HL-60/S4 treated with phorbol 12-myristate 13-acetate at 8.2 ng/mL for 4 days and 3 days (cell line): ENCODE data around the gene SORBS2.
"Not testable (repeated sequence)": the region's sequence is repeated elsewhere in the genome, so short reads cannot be mapped to it uniquely, and the experiment has no call there.

Experiments used
- in situ Hi-C: fragments of 300-500 bp; cut with MboI; formaldehyde crosslinking; loops from 2 replicates; pipeline ENCODE4 v1.15.0; 2022; ENCODE audit warnings: low sequenced_read_pairs

The SORBS2 gene

GRCh38 chr4:185811509-185812364, at the start of gene SORBS2:
TSS of gene SORBS2 (minus strand) at chr4:185812194. CDS start at chr4:185690571, 121,623 bp downstream.
- in situ Hi-C loops: no loop called here

- in situ Hi-C loops: no loop called here
These were observed 47.1 kb upstream of the SORBS2 start for GRCh38 chr4:185859111-185859510.

- in situ Hi-C loops: not testable (repeated sequence)
These were observed 45.6 kb upstream of the SORBS2 start for GRCh38 chr4:185857561-185857960.

GRCh38 chr4:185853841-185854240, 41.8 kb upstream of the SORBS2 start:
- in situ Hi-C loops: no loop called here

- in situ Hi-C loops: no loop called here
These were observed 41.0 kb upstream of the SORBS2 start for GRCh38 chr4:185852961-185853360.

GRCh38 chr4:185849664-185850550, 37.9 kb upstream of the SORBS2 start:
- in situ Hi-C loops: no loop called here

- in situ Hi-C loops: no loop called here
These were observed 35.5 kb upstream of the SORBS2 start for GRCh38 chr4:185847352-185848097.

- in situ Hi-C loops: no loop called here
These were observed 34.6 kb upstream of the SORBS2 start for GRCh38 chr4:185846505-185847150.

- in situ Hi-C loops: no loop called here
These were observed 34.0 kb upstream of the SORBS2 start for GRCh38 chr4:185845966-185846365.

GRCh38 chr4:185841451-185841850, 29.5 kb upstream of the SORBS2 start:
- in situ Hi-C loops: no loop called here

- in situ Hi-C loops: no loop called here
These were observed 29.0 kb upstream of the SORBS2 start for GRCh38 chr4:185840953-185841352.

- in situ Hi-C loops: no loop called here
These were observed 28.2 kb upstream of the SORBS2 start for GRCh38 chr4:185840201-185840600.

- in situ Hi-C loops: no loop called here
These were observed 27.8 kb upstream of the SORBS2 start for GRCh38 chr4:185839770-185840169.

GRCh38 chr4:185839194-185839712, 27.3 kb upstream of the SORBS2 start:
- in situ Hi-C loops: no loop called here

- in situ Hi-C loops: no loop called here
These were observed 26.7 kb upstream of the SORBS2 start for GRCh38 chr4:185838514-185839193.

- in situ Hi-C loops: no loop called here
These were observed 26.1 kb upstream of the SORBS2 start for GRCh38 chr4:185838104-185838452.

GRCh38 chr4:185837415-185838103, 25.6 kb upstream of the SORBS2 start:
- in situ Hi-C loops: no loop called here

- in situ Hi-C loops: no loop called here
These were observed 24.5 kb upstream of the SORBS2 start for GRCh38 chr4:185836241-185837084.
